ENCODE results near the gene PITHD1.
"Not testable (repeated sequence)": the region's sequence is repeated elsewhere in the genome, so short reads cannot be mapped to it uniquely, and the experiment has no call there.

GRCh38 chr1:23794732-23795182 lies 16.5 kb downstream of the PITHD1 start:
- TF ChIP-seq, protein P1, sequence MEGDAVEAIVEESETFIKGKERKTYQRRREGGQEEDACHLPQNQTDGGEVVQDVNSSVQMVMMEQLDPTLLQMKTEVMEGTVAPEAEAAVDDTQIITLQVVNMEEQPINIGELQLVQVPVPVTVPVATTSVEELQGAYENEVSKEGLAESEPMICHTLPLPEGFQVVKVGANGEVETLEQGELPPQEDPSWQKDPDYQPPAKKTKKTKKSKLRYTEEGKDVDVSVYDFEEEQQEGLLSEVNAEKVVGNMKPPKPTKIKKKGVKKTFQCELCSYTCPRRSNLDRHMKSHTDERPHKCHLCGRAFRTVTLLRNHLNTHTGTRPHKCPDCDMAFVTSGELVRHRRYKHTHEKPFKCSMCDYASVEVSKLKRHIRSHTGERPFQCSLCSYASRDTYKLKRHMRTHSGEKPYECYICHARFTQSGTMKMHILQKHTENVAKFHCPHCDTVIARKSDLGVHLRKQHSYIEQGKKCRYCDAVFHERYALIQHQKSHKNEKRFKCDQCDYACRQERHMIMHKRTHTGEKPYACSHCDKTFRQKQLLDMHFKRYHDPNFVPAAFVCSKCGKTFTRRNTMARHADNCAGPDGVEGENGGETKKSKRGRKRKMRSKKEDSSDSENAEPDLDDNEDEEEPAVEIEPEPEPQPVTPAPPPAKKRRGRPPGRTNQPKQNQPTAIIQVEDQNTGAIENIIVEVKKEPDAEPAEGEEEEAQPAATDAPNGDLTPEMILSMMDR (conservative IDR thresholded peaks at IDR 0.05; ENCODE audit: low read depth, low read length): not testable (repeated sequence)
- TF ChIP-seq EZH2 (IDR thresholded peaks at IDR 0.05; ENCODE audit: borderline replicate concordance, low read depth, low read length, poor library complexity, severe bottlenecking): not testable (repeated sequence)
